Activated naive CD4-positive, alpha-beta T cell treated with anti-CD3 and anti-CD28 coated beads, Interleukin-2, amount 50 U/mL, for 24 hours (primary cell): ENCODE results near the gene AURKAIP1.

Experiments used
- H3K27ac Mint-ChIP-seq: one replicate; pipeline ENCODE4 v1.8.0; 2021; ENCODE audit warnings: mild to moderate bottlenecking, mixed read lengths
- H3K27me3 Mint-ChIP-seq: one replicate; pipeline ENCODE4 v1.8.0; 2021; ENCODE audit warnings: mixed read lengths
- H3K36me3 Mint-ChIP-seq: one replicate; pipeline ENCODE4 v1.8.0; 2021; ENCODE audit warnings: mixed read lengths
- H3K4me1 Mint-ChIP-seq: one replicate; pipeline ENCODE4 v1.8.0; 2021; ENCODE audit warnings: mixed read lengths
- H3K4me3 Mint-ChIP-seq: one replicate; pipeline ENCODE4 v1.8.0; 2021; ENCODE audit warnings: mild to moderate bottlenecking, mixed read lengths
- H3K9me3 Mint-ChIP-seq: one replicate; pipeline ENCODE4 v1.8.0; 2021; ENCODE audit warnings: mixed read lengths

Gene AURKAIP1

DNA sequence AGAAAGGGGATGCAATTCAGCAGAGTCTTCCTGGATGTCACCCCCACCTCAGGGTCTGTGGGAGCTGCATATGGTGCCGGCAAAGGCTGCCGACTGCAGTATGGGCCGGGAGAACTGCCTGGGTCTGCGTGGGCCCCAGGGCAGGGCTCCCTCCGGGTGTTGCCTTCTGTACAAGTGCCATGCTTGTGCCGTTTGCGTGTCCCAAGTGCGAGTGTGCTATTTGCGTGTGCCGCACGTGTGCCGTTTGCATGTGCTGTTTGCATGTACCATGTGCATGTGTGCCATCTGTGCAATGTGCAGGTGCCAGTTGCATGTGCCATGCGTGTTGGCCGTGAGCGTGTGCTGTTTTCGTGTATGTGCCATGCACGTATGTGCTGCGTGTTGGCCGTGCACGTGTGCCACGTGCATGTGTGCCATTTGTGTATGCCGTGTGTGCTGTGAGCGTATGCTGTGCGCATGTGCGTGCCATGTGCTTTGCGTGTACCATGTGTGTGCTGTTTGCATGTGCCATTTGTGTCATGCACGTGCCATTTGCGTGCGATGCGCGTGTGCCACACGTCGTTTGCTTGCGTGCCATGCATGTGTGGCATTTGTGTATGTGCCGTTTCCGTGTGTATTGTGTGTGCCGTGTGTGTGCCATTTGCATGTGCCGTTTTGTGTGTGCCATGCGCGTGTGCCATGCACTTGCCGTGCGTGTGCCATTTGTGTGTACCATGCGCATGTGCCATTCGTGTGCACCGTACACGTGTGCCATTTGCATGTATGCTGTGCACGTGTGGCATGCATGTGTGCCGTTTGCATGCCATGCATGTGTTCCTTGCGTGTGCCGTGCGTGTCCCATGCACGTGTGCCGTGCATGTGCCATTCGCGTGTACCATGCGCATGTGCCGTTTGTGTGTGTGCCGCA, 45.5 kb downstream of the AURKAIP1 start:
- Mint-ChIP-seq H3K4me1 (peaks cover 7% of the 10 kb centered on the region), H3K9me3 (no peaks in the 10 kb centered on the region), H3K27me3 (no peaks in the 10 kb centered on the region), H3K4me3 (no peak overlapping the region), H3K36me3 (no peaks in the 10 kb centered on the region), H3K27ac (no peak overlapping the region)

DNA sequence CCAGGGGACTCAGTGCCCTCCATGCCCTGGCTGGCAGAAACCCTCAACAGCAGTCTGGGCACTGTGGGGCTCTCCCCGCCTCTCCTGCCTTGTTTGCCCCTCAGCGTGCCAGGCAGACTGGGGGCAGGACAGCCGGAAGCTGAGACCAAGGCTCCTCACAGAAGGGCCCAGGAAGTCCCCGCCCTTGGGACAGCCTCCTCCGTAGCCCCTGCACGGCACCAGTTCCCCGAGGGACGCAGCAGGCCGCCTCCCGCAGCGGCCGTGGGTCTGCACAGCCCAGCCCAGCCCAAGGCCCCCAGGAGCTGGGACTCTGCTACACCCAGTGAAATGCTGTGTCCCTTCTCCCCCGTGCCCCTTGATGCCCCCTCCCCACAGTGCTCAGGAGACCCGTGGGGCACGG, 46.8 kb downstream of the AURKAIP1 start:
- Mint-ChIP-seq H3K36me3 (peaks cover 1% of the 10 kb centered on the region), H3K27me3 (no peaks in the 10 kb centered on the region), H3K27ac (no peak overlapping the region), H3K4me1 (peaks cover 12% of the 10 kb centered on the region), H3K4me3 (no peak overlapping the region), H3K9me3 (no peaks in the 10 kb centered on the region)

DNA sequence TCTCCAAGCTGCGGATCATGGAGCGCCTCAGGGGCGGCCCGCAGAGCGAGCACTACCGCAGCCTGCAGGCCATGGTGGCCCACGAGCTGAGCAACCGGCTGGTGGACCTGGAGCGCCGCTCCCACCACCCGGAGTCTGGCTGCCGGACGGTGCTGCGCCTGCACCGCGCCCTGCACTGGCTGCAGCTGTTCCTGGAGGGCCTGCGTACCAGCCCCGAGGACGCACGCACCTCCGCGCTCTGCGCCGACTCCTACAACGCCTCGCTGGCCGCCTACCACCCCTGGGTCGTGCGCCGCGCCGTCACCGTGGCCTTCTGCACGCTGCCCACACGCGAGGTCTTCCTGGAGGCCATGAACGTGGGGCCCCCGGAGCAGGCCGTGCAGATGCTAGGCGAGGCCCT, 47.7 kb downstream of the AURKAIP1 start:
- Mint-ChIP-seq H3K4me3 (no peak overlapping the region), H3K4me1 (peaks cover 19% of the 10 kb centered on the region), H3K27ac (no peak overlapping the region), H3K36me3 (peaks cover 1% of the 10 kb centered on the region), H3K9me3 (no peaks in the 10 kb centered on the region), H3K27me3 (no peaks in the 10 kb centered on the region)

- peak overlapping the region; percentile 66 for H3K4me3 Mint-ChIP-seq
- no peaks in the 10 kb centered on the region for H3K9me3 Mint-ChIP-seq
Measured at GRCh38 chr1:1326075-1326605, 48.9 kb downstream of the AURKAIP1 start.

DNA sequence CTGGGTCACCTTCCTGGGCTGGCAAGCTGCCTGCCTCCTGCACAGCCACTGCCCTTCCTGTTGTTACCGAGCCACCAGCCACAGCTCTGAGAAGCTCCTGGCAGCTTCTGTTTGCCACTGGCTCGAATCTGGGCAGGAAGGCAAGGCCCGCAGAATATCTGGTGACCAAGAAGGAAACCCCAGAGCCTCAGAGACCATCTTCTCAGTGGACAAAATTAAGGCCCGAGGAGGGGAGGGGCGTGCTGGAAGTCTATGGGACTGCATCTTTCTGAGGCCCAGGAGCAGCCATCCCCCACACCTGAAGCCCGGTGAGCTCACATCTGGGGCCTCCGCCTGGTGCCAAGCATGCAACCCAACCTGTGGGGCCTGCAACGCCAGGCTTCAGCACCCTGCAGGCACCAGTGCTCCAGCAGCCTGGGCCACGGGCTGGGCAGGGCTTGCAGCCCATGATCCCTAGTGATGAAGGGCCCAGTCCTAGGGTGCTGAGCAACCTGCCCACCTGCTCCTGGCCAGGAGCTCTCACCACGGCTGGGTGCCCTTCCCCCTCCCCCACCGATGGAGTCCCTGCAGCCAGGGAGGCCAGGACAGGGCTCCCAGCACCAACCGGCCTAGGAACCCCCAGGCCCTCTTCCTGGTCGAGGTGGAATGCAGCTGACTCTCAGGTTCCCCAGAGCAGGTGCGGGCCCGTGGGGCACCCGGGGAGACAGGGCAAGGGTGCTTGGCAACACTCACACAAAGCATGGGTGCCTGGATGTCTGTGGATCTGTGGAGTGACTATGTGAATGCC, 49.5 kb downstream of the AURKAIP1 start:
- Mint-ChIP-seq H3K36me3 (peaks cover 3% of the 10 kb centered on the region), H3K27ac (no peak overlapping the region), H3K9me3 (no peaks in the 10 kb centered on the region), H3K4me3 (peak overlapping the region; percentile 70), H3K4me1 (peaks cover 23% of the 10 kb centered on the region), H3K27me3 (no peaks in the 10 kb centered on the region)

More at GRCh38 chr1:1326075-1326605, 48.9 kb downstream of the AURKAIP1 start:
- Mint-ChIP-seq H3K36me3 (peaks cover 3% of the 10 kb centered on the region), H3K27me3 (no peaks in the 10 kb centered on the region), H3K27ac (peak overlapping the region; percentile 59), H3K4me1 (peaks cover 23% of the 10 kb centered on the region)

DNA sequence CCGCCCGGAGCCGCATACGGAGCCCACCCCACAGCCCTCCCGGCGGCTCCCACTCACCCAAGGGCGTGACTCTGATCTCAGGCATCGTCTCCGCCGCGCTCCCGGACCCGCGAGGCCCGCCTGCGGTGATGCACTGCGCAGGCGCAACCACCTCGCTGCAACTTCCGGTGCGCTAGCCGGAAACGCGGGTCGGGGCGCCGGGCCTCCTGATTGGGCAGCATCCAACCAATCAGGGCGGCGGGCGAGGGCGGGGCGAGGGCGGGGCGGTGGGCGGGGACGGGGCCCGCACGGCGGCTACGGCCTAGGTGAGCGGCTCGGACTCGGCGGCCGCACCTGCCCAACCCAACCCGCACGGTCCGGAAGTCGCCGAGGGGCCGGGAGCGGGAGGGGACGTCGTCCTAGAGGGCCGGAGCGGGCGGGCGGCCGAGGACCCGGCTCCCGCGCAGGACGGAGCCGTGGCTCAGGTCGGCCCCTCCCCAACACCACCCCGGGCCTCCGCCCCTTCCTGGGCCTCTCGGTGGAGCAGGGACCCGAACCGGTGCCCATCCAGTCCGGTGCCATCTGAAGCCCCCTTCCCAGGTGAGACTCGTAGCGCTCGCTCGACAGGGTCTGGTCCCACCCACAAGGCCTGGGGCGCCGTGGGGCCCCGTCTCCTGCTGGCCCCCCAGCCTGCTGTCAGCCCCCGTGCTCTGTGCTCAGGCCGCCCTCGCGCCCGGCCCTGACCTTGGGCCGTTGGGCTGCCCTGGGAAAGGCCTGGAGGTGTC, 50.3 kb downstream of the AURKAIP1 start, which contains the start of the genes CPTP and INTS11:
CPTP (plus strand) TSS at position 279 of the 764 bp plus-strand sequence. CDS start 2,109 bp downstream, outside the sequence.
INTS11 (minus strand) TSS at position 137 of the 764 bp plus-strand sequence; CDS start at position 85, 52 bp downstream.
- H3K27ac Mint-ChIP-seq = peak within 1 kb of the TSS; percentile 97
- no peaks in the 10 kb centered on the region for H3K9me3 Mint-ChIP-seq
- peaks cover 23% of the 10 kb centered on the region for H3K4me1 Mint-ChIP-seq
- H3K27me3 Mint-ChIP-seq = no peaks in the 10 kb centered on the region
- peak within 1 kb of the TSS; percentile 93 for H3K4me3 Mint-ChIP-seq
- peaks cover 3% of the 10 kb centered on the region for H3K36me3 Mint-ChIP-seq

GRCh38 chr1:1324084-1324523, 50.9 kb downstream of the AURKAIP1 start:
- Mint-ChIP-seq H3K9me3 (no peaks in the 10 kb centered on the region), H3K4me3 (peak overlapping the region; percentile 90), H3K4me1 (peaks cover 23% of the 10 kb centered on the region), H3K27ac (no peak overlapping the region), H3K27me3 (no peaks in the 10 kb centered on the region), H3K36me3 (peaks cover 4% of the 10 kb centered on the region)
